Amygdala (tissue), 56 donors: Measurements from ENCODE around the gene CORO2B.

Experiments
- DNase-seq, 56 donors: peaks; one replicate each; lab custom pipeline; 2025; lab: John Stamatoyannopoulos, UW

The CORO2B gene

GRCh38 chr15:68553994-68554720, 24.6 kb upstream of the CORO2B start:
- DNase-seq, result peak in 36 of 56 donors; percentile 9 to 81 (median 40)

GRCh38 chr15:68554721-68555678, 23.8 kb upstream of the CORO2B start:
- DNase-seq, result no peak

GRCh38 chr15:68555679-68556037, 23.1 kb upstream of the CORO2B start:
- no peak for DNase-seq

GRCh38 chr15:68556139-68556990, 22.4 kb upstream of the CORO2B start:
- no peak for DNase-seq

GRCh38 chr15:68557469-68558317, 21.1 kb upstream of the CORO2B start:
- DNase-seq, result no peak

GRCh38 chr15:68558318-68559305, 20.2 kb upstream of the CORO2B start:
- DNase-seq, result no peak

GRCh38 chr15:68559345-68560310, 19.2 kb upstream of the CORO2B start:
- peak in 52 of 56 donors; percentile 21 to 83 (median 64) for DNase-seq

- no peak for DNase-seq
These were observed 18.2 kb upstream of the CORO2B start for GRCh38 chr15:68560501-68561113.

- no peak for DNase-seq
These were observed 17.5 kb upstream of the CORO2B start for GRCh38 chr15:68561171-68561900.

GRCh38 chr15:68561901-68562300, 16.9 kb upstream of the CORO2B start:
- DNase-seq, result no peak

GRCh38 chr15:68564173-68564572, 14.6 kb upstream of the CORO2B start:
- no peak for DNase-seq

GRCh38 chr15:68565234-68565633, 13.6 kb upstream of the CORO2B start:
- no peak for DNase-seq

- no peak for DNase-seq
These were observed 13.1 kb upstream of the CORO2B start for GRCh38 chr15:68565726-68566125.

GRCh38 chr15:68566377-68566954, 12.3 kb upstream of the CORO2B start:
- DNase-seq, result no peak

GRCh38 chr15:68567345-68567744, 11.4 kb upstream of the CORO2B start:
- DNase-seq, result no peak

- DNase-seq, result no peak
These were observed 7.8 kb upstream of the CORO2B start for GRCh38 chr15:68570974-68571373.
